ENCODE results near the gene ERBB4.

ERBB4 gene

DNA sequence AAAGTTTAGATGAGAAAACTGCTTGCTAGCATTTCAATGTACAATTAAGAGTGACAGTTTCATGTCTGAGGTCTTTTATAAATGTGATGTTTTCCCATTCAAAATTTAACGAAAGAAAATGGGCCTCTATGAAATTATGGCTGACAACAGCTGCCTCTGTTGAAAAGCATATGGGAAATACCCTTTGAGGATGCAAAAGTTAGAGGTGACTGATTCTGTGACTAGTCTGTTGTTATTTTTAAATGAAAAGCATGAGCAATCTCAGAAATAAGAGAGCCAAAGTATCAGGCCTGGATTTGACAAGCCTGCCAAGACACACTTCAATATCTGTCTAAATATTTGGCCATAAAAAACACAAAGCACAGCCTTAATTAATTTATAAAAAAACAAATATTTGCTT, 580.8 kb downstream of the ERBB4 start:
- H3K27ac ChIP-seq, result peak overlapping the region; percentile 1; the same call in 1 of the 2 replicates
- TF ChIP-seq, protein P1, sequence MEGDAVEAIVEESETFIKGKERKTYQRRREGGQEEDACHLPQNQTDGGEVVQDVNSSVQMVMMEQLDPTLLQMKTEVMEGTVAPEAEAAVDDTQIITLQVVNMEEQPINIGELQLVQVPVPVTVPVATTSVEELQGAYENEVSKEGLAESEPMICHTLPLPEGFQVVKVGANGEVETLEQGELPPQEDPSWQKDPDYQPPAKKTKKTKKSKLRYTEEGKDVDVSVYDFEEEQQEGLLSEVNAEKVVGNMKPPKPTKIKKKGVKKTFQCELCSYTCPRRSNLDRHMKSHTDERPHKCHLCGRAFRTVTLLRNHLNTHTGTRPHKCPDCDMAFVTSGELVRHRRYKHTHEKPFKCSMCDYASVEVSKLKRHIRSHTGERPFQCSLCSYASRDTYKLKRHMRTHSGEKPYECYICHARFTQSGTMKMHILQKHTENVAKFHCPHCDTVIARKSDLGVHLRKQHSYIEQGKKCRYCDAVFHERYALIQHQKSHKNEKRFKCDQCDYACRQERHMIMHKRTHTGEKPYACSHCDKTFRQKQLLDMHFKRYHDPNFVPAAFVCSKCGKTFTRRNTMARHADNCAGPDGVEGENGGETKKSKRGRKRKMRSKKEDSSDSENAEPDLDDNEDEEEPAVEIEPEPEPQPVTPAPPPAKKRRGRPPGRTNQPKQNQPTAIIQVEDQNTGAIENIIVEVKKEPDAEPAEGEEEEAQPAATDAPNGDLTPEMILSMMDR (conservative IDR thresholded peaks at IDR 0.05), result no peak

DNA sequence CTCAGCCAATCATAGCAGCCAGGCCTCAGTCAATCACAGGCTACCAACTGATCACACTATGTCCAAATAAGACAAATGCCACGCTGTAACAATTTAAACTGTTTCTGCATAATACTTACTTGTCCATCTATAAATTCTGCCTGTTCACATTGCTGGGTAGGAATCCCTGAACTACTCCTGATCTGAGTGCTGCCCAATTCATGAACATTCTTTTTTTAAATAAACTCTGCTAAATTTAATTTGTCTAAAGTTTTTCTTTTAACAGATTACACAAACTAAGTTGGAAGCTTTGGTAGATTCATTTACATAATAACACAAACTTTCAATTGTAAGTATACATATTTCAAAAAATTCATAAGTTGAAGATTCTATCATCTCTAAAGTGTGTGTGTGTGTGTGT, 583.0 kb downstream of the ERBB4 start:
- no peak overlapping the region for H3K27ac ChIP-seq
- TF ChIP-seq, protein P1 (conservative IDR thresholded peaks at IDR 0.05), result no peak

DNA sequence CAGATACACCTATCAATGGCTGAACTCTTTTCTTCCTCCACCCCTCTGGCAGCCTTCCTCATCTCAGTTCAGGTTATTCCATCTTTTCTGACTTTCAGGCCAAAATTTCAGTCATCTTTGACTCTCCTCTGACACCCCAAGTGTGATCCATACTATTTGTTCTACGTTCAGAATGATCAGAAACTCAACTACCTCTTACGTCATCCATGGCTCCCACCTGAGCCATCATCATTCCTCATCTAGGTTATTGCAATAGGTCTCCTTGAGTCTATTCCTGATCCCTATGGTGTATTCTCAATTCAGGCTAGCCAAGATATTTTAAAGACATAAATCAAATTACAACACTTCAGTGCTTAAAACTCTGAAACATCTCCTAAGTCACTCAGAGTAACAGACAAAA, 589.7 kb downstream of the ERBB4 start:
- TF ChIP-seq, protein P1 (conservative IDR thresholded peaks at IDR 0.05), result no peak

DNA sequence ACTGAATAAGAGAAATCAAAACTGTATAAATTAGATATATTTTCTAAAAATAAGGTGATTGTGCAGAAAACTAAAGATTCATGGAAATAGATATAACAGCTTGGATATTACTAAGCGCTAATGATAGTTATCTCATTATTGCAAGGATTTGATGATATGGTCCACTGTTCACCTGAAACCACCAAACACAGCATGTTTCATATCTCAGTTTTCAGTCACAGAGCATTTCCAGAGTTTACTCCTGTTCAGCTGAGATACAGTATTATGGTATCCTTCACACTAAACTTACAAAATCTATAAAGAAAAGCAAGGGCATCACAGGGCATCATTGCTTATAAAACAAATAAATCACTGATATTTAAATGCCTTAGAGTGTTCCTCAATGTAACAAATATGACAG, 591.6 kb downstream of the ERBB4 start:
- no peak overlapping the region for H3K27ac ChIP-seq
- TF ChIP-seq, protein P1 (conservative IDR thresholded peaks at IDR 0.05), result no peak

More for the DNA sequence above, 589.7 kb downstream of the ERBB4 start:
- no peak overlapping the region for H3K27ac ChIP-seq

DNA sequence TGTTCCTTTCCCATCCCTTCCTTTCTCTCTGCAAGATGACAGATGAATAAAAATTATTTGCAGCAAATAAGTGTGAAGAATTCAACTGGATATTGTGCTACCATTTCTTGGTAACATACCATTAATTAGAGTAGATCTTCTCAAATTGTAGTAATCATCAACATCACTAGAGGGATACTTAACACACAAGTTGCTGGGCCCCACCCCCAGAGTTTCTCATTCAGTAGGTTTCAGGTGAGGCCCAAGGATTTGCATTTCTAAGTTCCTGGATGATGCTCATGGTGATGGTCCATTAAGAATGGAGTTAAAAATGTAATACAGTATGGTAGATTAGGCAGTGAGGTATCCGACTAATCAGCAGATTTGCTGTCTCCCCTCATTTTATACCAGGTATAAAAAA, 594.0 kb downstream of the ERBB4 start:
- TF ChIP-seq, protein P1 (conservative IDR thresholded peaks at IDR 0.05), result no peak
- H3K27ac ChIP-seq, result no peak overlapping the region

DNA sequence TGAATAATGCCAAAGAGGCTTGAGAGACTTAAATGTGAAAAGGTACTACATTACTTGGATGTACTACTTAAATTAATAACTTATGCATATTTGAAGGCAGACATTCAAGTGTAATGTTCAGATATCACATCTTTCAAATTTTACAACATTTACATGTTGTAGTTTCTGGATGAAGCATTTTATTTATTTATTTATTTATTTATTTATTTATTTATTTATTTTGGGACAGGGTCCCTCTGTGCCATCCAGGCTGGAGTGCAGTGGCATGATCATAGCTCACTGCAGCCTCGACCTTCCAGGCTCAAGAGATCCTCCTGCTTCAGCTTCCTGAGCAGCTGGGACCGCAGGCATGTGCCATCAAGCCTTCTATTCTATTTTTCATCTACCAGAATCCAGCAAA, 596.4 kb downstream of the ERBB4 start:
- H3K27ac ChIP-seq, result no peak overlapping the region
- TF ChIP-seq, protein P1 (conservative IDR thresholded peaks at IDR 0.05), result no peak

DNA sequence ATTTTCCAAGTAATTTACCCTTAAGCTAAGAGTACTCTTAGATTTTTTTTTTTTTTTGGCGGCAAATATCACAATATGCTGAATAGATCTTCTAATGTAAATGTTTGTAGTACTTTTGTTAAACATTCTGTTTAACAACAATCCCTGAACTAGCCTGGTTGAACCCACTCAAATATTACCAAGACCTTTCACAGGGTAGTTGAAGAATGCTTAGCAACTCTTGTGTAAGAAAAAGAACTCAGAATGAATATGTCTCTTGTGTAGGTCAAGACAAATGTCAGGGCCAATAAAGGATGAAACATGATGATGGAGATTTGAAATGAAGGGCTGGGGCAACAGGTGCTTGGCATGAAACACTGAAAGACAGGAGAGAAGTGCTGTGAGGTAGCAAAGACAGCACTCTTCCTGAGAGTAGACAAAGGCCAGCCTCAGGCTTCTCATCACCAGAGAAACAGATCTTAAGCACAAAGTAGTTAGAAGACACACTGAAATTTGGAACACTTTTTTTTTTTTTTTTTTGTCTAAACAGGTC, 597.3 kb downstream of the ERBB4 start:
- H3K27ac ChIP-seq, result no peak overlapping the region
- TF ChIP-seq, protein P1 (conservative IDR thresholded peaks at IDR 0.05), result no peak

Measured in VCaP (cell line).